A673 (cell line): Measurements from ENCODE around the gene RAPGEF4. TPM values are rescaled to one million over a fixed set of nuclear protein-coding genes. Genes with fewer than 3 reads are reported as not detected.

Experiments
- BruUV-seq: library from RNA; stranded (reverse); fragments of 400-500 nt; replicated peaks from 2 replicates; lab custom pipeline; 2021; lab: Mats Ljungman, UMichigan
- CTCF ChIA-PET: fragments of 300-600 bp; sonication (Branson Sonifier 250); formaldehyde crosslinking; loops from one replicate; lab custom pipeline; 2022; ENCODE audit warnings: antibody characterized with exemption; lab: Charles Lee
- POLR2A ChIA-PET: fragments of 300-600 bp; sonication (Branson Sonifier 250); formaldehyde crosslinking; loops from one replicate; lab custom pipeline; 2022; ENCODE audit warnings: antibody characterized with exemption; ENCODE audit not compliant: low non-redundant PET; lab: Charles Lee
- DNase-seq: peaks from one replicate; pipeline ENCODE4 v3.0.0-alpha.2; 2015; ENCODE audit warnings: low spot score
- H3K27ac ChIP-seq: fragments of 200-600 bp; sonication (generic); 2 replicates; pipeline ENCODE4 v1.5.1; 2016; ENCODE audit warnings: mixed run types, low read depth, mild to moderate bottlenecking, mixed read lengths, antibody characterized with exemption, low read length; ENCODE audit not compliant: poor library complexity, severe bottlenecking
- H3K27me3 ChIP-seq: fragments of 200-600 bp; sonication (generic); replicated peaks from 2 replicates; pipeline ENCODE4 v1.6.1; 2017; ENCODE audit warnings: mixed run types, low read depth, mild to moderate bottlenecking, mixed read lengths, antibody characterized with exemption, low read length; ENCODE audit not compliant: insufficient read depth, poor library complexity
- H3K36me3 ChIP-seq: fragments of 200-600 bp; sonication (generic); 2 replicates; pipeline ENCODE4 v1.6.1; 2016; ENCODE audit warnings: mixed run types, mild to moderate bottlenecking, mixed read lengths, antibody characterized with exemption, low read length; ENCODE audit not compliant: insufficient read depth, poor library complexity, severe bottlenecking
- H3K4me1 ChIP-seq: fragments of 200-600 bp; sonication (generic); 2 replicates; pipeline ENCODE4 v1.6.1; 2017; ENCODE audit warnings: mixed run types, mild to moderate bottlenecking, mixed read lengths, antibody characterized with exemption, low read length; ENCODE audit not compliant: insufficient read depth, poor library complexity, severe bottlenecking
- H3K4me3 ChIP-seq: fragments of 200-600 bp; sonication (generic); 2 replicates; pipeline ENCODE4 v1.5.1; 2016; ENCODE audit warnings: low read depth, mixed run types, mild to moderate bottlenecking, mixed read lengths, low read length; ENCODE audit not compliant: poor library complexity, severe bottlenecking
- H3K9me3 ChIP-seq: fragments of 200-600 bp; sonication (generic); 2 replicates; pipeline ENCODE4 v1.6.1; 2016; ENCODE audit warnings: mixed run types, low read depth, mild to moderate bottlenecking, mixed read lengths, antibody characterized with exemption, low read length; ENCODE audit not compliant: poor library complexity, severe bottlenecking
- CTCF ChIP-seq: fragments of 300-800, 200-600 bp; sonication (generic); conservative IDR thresholded peaks from 2 replicates; pipeline ENCODE4 v1.5.1; 2017; ENCODE audit warnings: low read depth, mild to moderate bottlenecking, antibody characterized with exemption, low read length, moderate library complexity, mixed read lengths
- EZH2 ChIP-seq: fragments of 200-600 bp; sonication (generic); IDR thresholded peaks from 2 replicates; pipeline ENCODE4 v1.6.1; 2017; ENCODE audit warnings: borderline replicate concordance, low read depth, mild to moderate bottlenecking, mixed read lengths, antibody characterized with exemption, low read length; ENCODE audit not compliant: poor library complexity, severe bottlenecking
- intact Hi-C: fragments of 100-400 bp; cut with micrococcal nuclease; formaldehyde crosslinking; loops from one replicate; pipeline ENCODE4 v1.10.0; 2022; ENCODE audit not compliant: unreplicated experiment
- total RNA-seq: library from RNA; stranded (reverse); gene quantifications from 2 replicates; pipeline ENCODE4 v1.2.3, GENCODE V29; 2021

Gene RAPGEF4
- total RNA-seq, 1 experiment from 2014 or later: 0.26 TPM

- no peaks in the 10 kb centered on the region for H3K4me1 ChIP-seq
- no peaks in the 10 kb centered on the region for H3K36me3 ChIP-seq
- no peak overlapping the region for H3K4me3 ChIP-seq
- intact Hi-C loops: loop anchor here (10.0 kb wide), 1 partner anchor 410 kb away; no protein-coding TSS in a partner anchor
- H3K27ac ChIP-seq: no peak overlapping the region
- no peak for TF ChIP-seq CTCF
- TF ChIP-seq EZH2: no peak
- POLR2A ChIA-PET: no interaction called here
- CTCF ChIA-PET: no interaction called here
- no peaks in the 10 kb centered on the region for H3K27me3 ChIP-seq
- no TSS peak for BruUV-seq
- H3K9me3 ChIP-seq: no peaks in the 10 kb centered on the region
- no peak for DNase-seq
These were observed 68.8 kb downstream of the RAPGEF4 start for GRCh38 chr2:172804423-172804822.

- POLR2A ChIA-PET: no interaction called here
- peak; percentile 62 for DNase-seq
- intact Hi-C loops: loop anchor here (2.0 to 10.0 kb wide), 3 partner anchors 126 to 408 kb away; no protein-coding TSS in a partner anchor
- Histone ChIP-seq H3K36me3 (no peaks in the 10 kb centered on the region), H3K27me3 (no peaks in the 10 kb centered on the region), H3K9me3 (no peaks in the 10 kb centered on the region), H3K4me1 (no peaks in the 10 kb centered on the region), H3K27ac (no peak overlapping the region), H3K4me3 (no peak overlapping the region)
- no TSS peak for BruUV-seq
- CTCF ChIA-PET: interaction anchor here (0.8 kb wide), 1 partner anchor 125 kb away, joined by 3 read pairs; no protein-coding TSS in a partner anchor
- no peak for TF ChIP-seq EZH2
- TF ChIP-seq CTCF: peak; percentile 88
These were observed 70.8 kb downstream of the RAPGEF4 start for GRCh38 chr2:172806493-172806892.

- DNase-seq: no peak
- no TSS peak for BruUV-seq
- no peaks in the 10 kb centered on the region for H3K4me1 ChIP-seq
- no peak overlapping the region for H3K4me3 ChIP-seq
- no peak overlapping the region for H3K27ac ChIP-seq
- H3K36me3 ChIP-seq: no peaks in the 10 kb centered on the region
- POLR2A ChIA-PET: no interaction called here
- intact Hi-C loops: loop anchor here (2.0 to 10.0 kb wide), 3 partner anchors 126 to 408 kb away; no protein-coding TSS in a partner anchor
- TF ChIP-seq EZH2: no peak
- TF ChIP-seq CTCF: no peak
- CTCF ChIA-PET: interaction anchor here (0.8 kb wide), 1 partner anchor 125 kb away, joined by 3 read pairs; no protein-coding TSS in a partner anchor
- no peaks in the 10 kb centered on the region for H3K27me3 ChIP-seq
- no peaks in the 10 kb centered on the region for H3K9me3 ChIP-seq
These were observed 71.4 kb downstream of the RAPGEF4 start for GRCh38 chr2:172806996-172807395.
